ENCODE data around the gene ADD2. TPM values are rescaled to one million over a fixed set of nuclear protein-coding genes. Genes with fewer than 3 reads are reported as not detected.

Gene ADD2
- total RNA-seq, 1 experiment from 2014 or later = 5.6 TPM

DNA sequence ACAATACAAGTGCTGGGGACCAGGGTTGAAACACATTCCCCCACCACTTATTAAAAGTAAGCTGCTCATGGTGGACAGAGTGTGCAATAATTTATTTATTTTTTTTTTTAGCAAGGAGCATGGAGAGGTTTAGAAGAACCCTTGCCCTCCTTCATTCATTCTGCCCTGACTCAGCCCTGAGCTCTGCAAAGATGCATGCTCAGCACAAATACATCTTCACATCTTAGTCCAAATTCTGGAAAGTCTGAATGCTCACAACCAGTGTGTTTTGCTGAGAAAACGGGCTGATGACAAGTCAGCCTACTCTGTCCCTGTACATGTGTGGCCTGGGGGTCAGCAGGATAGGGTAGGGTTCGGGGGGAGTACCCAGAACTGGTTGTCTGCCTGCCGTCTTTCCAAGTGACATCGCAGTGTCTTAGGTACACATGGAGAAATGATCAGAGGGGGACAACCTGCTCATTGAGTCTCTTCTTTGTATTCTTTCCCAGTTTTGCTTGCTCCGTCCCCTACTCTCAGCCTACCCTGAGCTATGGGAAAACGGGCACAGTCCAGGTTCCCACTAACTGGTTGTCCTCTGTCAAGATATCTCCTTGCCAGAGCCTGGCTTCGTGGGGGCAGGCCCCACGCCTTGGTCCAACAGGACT lies 76.4 kb downstream of the ADD2 start:
- Histone ChIP-seq H3K36me3 (ENCODE audit: insufficient read depth, low read length, poor library complexity, severe bottlenecking) (no peaks in the 10 kb centered on the region), H3K9me3 (ENCODE audit: low read depth, low read length, poor library complexity, severe bottlenecking) (no peaks in the 10 kb centered on the region), H3K27ac (ENCODE audit: low read depth, low read length, poor library complexity, severe bottlenecking) (no peak overlapping the region), H3K4me3 (ENCODE audit: low read depth, low read length, poor library complexity, severe bottlenecking) (no peak overlapping the region), H3K27me3 (replicated peaks; ENCODE audit: insufficient read depth, low read depth, low read length, poor library complexity) (no peaks in the 10 kb centered on the region), H3K4me1 (ENCODE audit: insufficient read depth, low read length, poor library complexity, severe bottlenecking) (no peaks in the 10 kb centered on the region)
- CTCF ChIA-PET = no interaction called here
- intact Hi-C loops (cut with micrococcal nuclease; ENCODE audit: unreplicated experiment) = no loop called here
- POLR2A ChIA-PET (ENCODE audit: low non-redundant PET) = no interaction called here
- no peak for DNase-seq (ENCODE audit: low spot score)
- TF ChIP-seq EZH2 (IDR thresholded peaks at IDR 0.05; ENCODE audit: borderline replicate concordance, low read depth, low read length, poor library complexity, severe bottlenecking) = no peak
- no peak for TF ChIP-seq CTCF (conservative IDR thresholded peaks at IDR 0.05; ENCODE audit: low read depth, low read length)
- no TSS peak for BruUV-seq (replicated peaks)

- Histone ChIP-seq H3K36me3 (ENCODE audit: insufficient read depth, low read length, poor library complexity, severe bottlenecking) (no peaks in the 10 kb centered on the region), H3K9me3 (ENCODE audit: low read depth, low read length, poor library complexity, severe bottlenecking) (no peaks in the 10 kb centered on the region), H3K4me1 (ENCODE audit: insufficient read depth, low read length, poor library complexity, severe bottlenecking) (no peaks in the 10 kb centered on the region), H3K27me3 (replicated peaks; ENCODE audit: insufficient read depth, low read depth, low read length, poor library complexity) (no peaks in the 10 kb centered on the region), H3K27ac (ENCODE audit: low read depth, low read length, poor library complexity, severe bottlenecking) (no peak overlapping the region), H3K4me3 (ENCODE audit: low read depth, low read length, poor library complexity, severe bottlenecking) (no peak overlapping the region)
- TF ChIP-seq EZH2 (IDR thresholded peaks at IDR 0.05; ENCODE audit: borderline replicate concordance, low read depth, low read length, poor library complexity, severe bottlenecking) (no peak), CTCF (conservative IDR thresholded peaks at IDR 0.05; ENCODE audit: low read depth, low read length) (no peak)
- BruUV-seq (replicated peaks) = no TSS peak
- DNase-seq (ENCODE audit: low spot score) = no peak
- POLR2A ChIA-PET (ENCODE audit: low non-redundant PET) = no interaction called here
- intact Hi-C loops (cut with micrococcal nuclease; ENCODE audit: unreplicated experiment) = no loop called here
- CTCF ChIA-PET = no interaction called here
Observed at GRCh38 chr2:70690846-70691245, 77.2 kb downstream of the ADD2 start.

GRCh38 chr2:70688427-70688826 lies 79.6 kb downstream of the ADD2 start:
- no TSS peak for BruUV-seq (replicated peaks)
- no peaks in the 10 kb centered on the region for H3K27me3 ChIP-seq (replicated peaks; ENCODE audit: insufficient read depth, low read depth, low read length, poor library complexity)
- no peak overlapping the region for H3K27ac ChIP-seq (ENCODE audit: low read depth, low read length, poor library complexity, severe bottlenecking)
- intact Hi-C loops (cut with micrococcal nuclease; ENCODE audit: unreplicated experiment) = no loop called here
- POLR2A ChIA-PET (ENCODE audit: low non-redundant PET) = interaction anchor here (0.6 kb wide), 1 partner anchor 17 kb away, joined by 3 read pairs; no protein-coding TSS in a partner anchor
- no peaks in the 10 kb centered on the region for H3K36me3 ChIP-seq (ENCODE audit: insufficient read depth, low read length, poor library complexity, severe bottlenecking)
- H3K4me1 ChIP-seq (ENCODE audit: insufficient read depth, low read length, poor library complexity, severe bottlenecking) = no peaks in the 10 kb centered on the region
- DNase-seq (ENCODE audit: low spot score) = no peak
- H3K9me3 ChIP-seq (ENCODE audit: low read depth, low read length, poor library complexity, severe bottlenecking) = no peaks in the 10 kb centered on the region
- CTCF ChIA-PET = no interaction called here
- TF ChIP-seq CTCF (conservative IDR thresholded peaks at IDR 0.05; ENCODE audit: low read depth, low read length) = no peak
- no peak for TF ChIP-seq EZH2 (IDR thresholded peaks at IDR 0.05; ENCODE audit: borderline replicate concordance, low read depth, low read length, poor library complexity, severe bottlenecking)
- H3K4me3 ChIP-seq (ENCODE audit: low read depth, low read length, poor library complexity, severe bottlenecking) = no peak overlapping the region
